NCI-H2196 treated with DMSO at 0.1 percent for 48 hours (cell line): ENCODE measurements around the gene WWC2.
"Not testable (repeated sequence)": the region's sequence is repeated elsewhere in the genome, so short reads cannot be mapped to it uniquely, and the experiment has no call there.

Source experiments
- DNase-seq: peaks from one replicate; lab custom pipeline; 2025; ENCODE audit not compliant: unreplicated experiment; lab: John Stamatoyannopoulos, UW

Gene WWC2

GRCh38 chr4:183141997-183142396 lies 42.9 kb downstream of the WWC2 start:
- DNase-seq, result no peak

- no peak for DNase-seq
Observed at GRCh38 chr4:183142571-183143550, 43.8 kb downstream of the WWC2 start.

- DNase-seq, result no peak
Observed at GRCh38 chr4:183144787-183145186, 45.7 kb downstream of the WWC2 start.

GRCh38 chr4:183145773-183146172 lies 46.7 kb downstream of the WWC2 start:
- no peak for DNase-seq

GRCh38 chr4:183146478-183146877 lies 47.4 kb downstream of the WWC2 start:
- no peak for DNase-seq

GRCh38 chr4:183147196-183147595 lies 48.1 kb downstream of the WWC2 start:
- DNase-seq, result no peak

- DNase-seq, result no peak
Observed at GRCh38 chr4:183147983-183148382, 48.9 kb downstream of the WWC2 start.

- no peak for DNase-seq
Observed at GRCh38 chr4:183149616-183150539, 50.8 kb downstream of the WWC2 start.

- not testable (repeated sequence) for DNase-seq
Observed at GRCh38 chr4:183150664-183151063, 51.6 kb downstream of the WWC2 start.

GRCh38 chr4:183152232-183152631 lies 53.2 kb downstream of the WWC2 start:
- not testable (repeated sequence) for DNase-seq

GRCh38 chr4:183153190-183153916 lies 54.3 kb downstream of the WWC2 start:
- DNase-seq, result no peak

- no peak for DNase-seq
Observed at GRCh38 chr4:183154701-183155391, 55.8 kb downstream of the WWC2 start.

GRCh38 chr4:183155450-183156184 lies 56.6 kb downstream of the WWC2 start:
- DNase-seq, result no peak

GRCh38 chr4:183157215-183157614 lies 58.2 kb downstream of the WWC2 start:
- no peak for DNase-seq

- DNase-seq, result no peak
Observed at GRCh38 chr4:183158062-183158461, 59.0 kb downstream of the WWC2 start.

GRCh38 chr4:183161630-183162029 lies 62.6 kb downstream of the WWC2 start:
- DNase-seq, result no peak

- no peak for DNase-seq
Observed at GRCh38 chr4:183163135-183163534, 64.1 kb downstream of the WWC2 start.

GRCh38 chr4:183164963-183165362 lies 65.9 kb downstream of the WWC2 start:
- no peak for DNase-seq

GRCh38 chr4:183165376-183165775 lies 66.3 kb downstream of the WWC2 start:
- DNase-seq, result no peak

GRCh38 chr4:183170894-183171293 lies 71.8 kb downstream of the WWC2 start:
- no peak for DNase-seq
